Lower lobe of right lung (tissue), 2 donors: ENCODE measurements around the gene CXCL10. TPM values are rescaled to one million over a fixed set of nuclear protein-coding genes. Genes with fewer than 3 reads are reported as not detected.
"Not testable (repeated sequence)": the region's sequence is repeated elsewhere in the genome, so short reads cannot be mapped to it uniquely, and the experiment has no call there.

Experiments
- ATAC-seq, 2 donors: fragments of 200-7000 bp; cut with Tn5 transposase; one replicate each; pipeline ENCODE4 v1.9.1; 2020 to 2022; ENCODE audit warnings: mild to moderate bottlenecking in 2 of 2, moderate library complexity in 2 of 2
- DNase-seq: peaks from one replicate; pipeline ENCODE4 v3.0.0-alpha.2; 2020
- H3K27ac ChIP-seq: fragments of 200-600 bp; one replicate; pipeline ENCODE4 v1.8.0; 2022
- H3K27me3 ChIP-seq: fragments of 200-600 bp; one replicate; pipeline ENCODE4 v1.8.0; 2022; ENCODE audit warnings: low read depth
- H3K36me3 ChIP-seq: fragments of 200-600 bp; one replicate; pipeline ENCODE4 v1.8.0; 2022; ENCODE audit warnings: mild to moderate bottlenecking
- H3K4me1 ChIP-seq: fragments of 200-600 bp; one replicate; pipeline ENCODE4 v1.8.0; 2022
- H3K4me3 ChIP-seq: fragments of 200-600 bp; one replicate; pipeline ENCODE4 v1.8.0; 2022; ENCODE audit warnings: mild to moderate bottlenecking
- H3K9me3 ChIP-seq: fragments of 200-600 bp; one replicate; pipeline ENCODE4 v1.8.0; 2022
- CTCF ChIP-seq: fragments of 200-600 bp; IDR thresholded peaks from one replicate; pipeline ENCODE4 v1.8.0; 2022; ENCODE audit warnings: antibody characterized with exemption, mild to moderate bottlenecking
- intact Hi-C: fragments of 100-400 bp; cut with DNase I; formaldehyde crosslinking; loops from one replicate; pipeline ENCODE4 v1.11.0; 2022
- total RNA-seq: library from RNA; stranded (reverse); fragmentation: NEBNext Ultra II Directional; extraction: Animal tissue kit (Norgen Biotek cat#: 25700); gene quantifications from one replicate; pipeline ENCODE4 v1.2.1, GENCODE V29; 2021
- donor health status: DM: no; HTN: yes; CAD: no; lungs with severe emphysema.

CXCL10 gene
- total RNA-seq, 1 donor from 2014 or later, result 3.3 TPM

GRCh38 chr4:76001700-76002099, 21.6 kb downstream of the CXCL10 start:
- H3K36me3 ChIP-seq, result no peaks in the 10 kb centered on the region
- intact Hi-C loops, result no loop called here
- no peak for TF ChIP-seq CTCF
- no peak overlapping the region for H3K4me3 ChIP-seq
- no peak for ATAC-seq
- H3K9me3 ChIP-seq, result no peaks in the 10 kb centered on the region
- H3K27ac ChIP-seq, result no peak overlapping the region
- H3K4me1 ChIP-seq, result no peaks in the 10 kb centered on the region
- no peaks in the 10 kb centered on the region for H3K27me3 ChIP-seq
- no peak for DNase-seq

GRCh38 chr4:76000279-76000678, 23.0 kb downstream of the CXCL10 start:
- Histone ChIP-seq H3K27ac (no peak overlapping the region), H3K9me3 (no peaks in the 10 kb centered on the region), H3K27me3 (no peaks in the 10 kb centered on the region), H3K4me1 (no peaks in the 10 kb centered on the region), H3K4me3 (no peak overlapping the region), H3K36me3 (no peaks in the 10 kb centered on the region)
- DNase-seq, result no peak
- no peak for TF ChIP-seq CTCF
- no peak for ATAC-seq
- intact Hi-C loops, result no loop called here

- not testable (repeated sequence) for H3K27me3 ChIP-seq, H3K36me3 ChIP-seq, DNase-seq, ATAC-seq, H3K4me1 ChIP-seq, H3K9me3 ChIP-seq, H3K4me3 ChIP-seq, H3K27ac ChIP-seq
- intact Hi-C loops, result loop anchor here (10.0 kb wide), 1 partner anchor 66 kb away; no protein-coding TSS in a partner anchor
Observed at GRCh38 chr4:75998525-75999147, 24.7 kb downstream of the CXCL10 start.

- Histone ChIP-seq H3K4me1 (no peaks in the 10 kb centered on the region), H3K9me3 (no peaks in the 10 kb centered on the region), H3K27me3 (no peaks in the 10 kb centered on the region), H3K36me3 (no peaks in the 10 kb centered on the region), H3K27ac (no peak overlapping the region), H3K4me3 (no peak overlapping the region)
- intact Hi-C loops, result loop anchor here (10.0 kb wide), 1 partner anchor 67 kb away; no protein-coding TSS in a partner anchor
- no peak for TF ChIP-seq CTCF
- DNase-seq (no peak), ATAC-seq (no peak)
Observed at GRCh38 chr4:75997946-75998345, 25.4 kb downstream of the CXCL10 start.

GRCh38 chr4:75997081-75997480, 26.2 kb downstream of the CXCL10 start:
- DNase-seq (no peak), ATAC-seq (no peak)
- Histone ChIP-seq H3K36me3 (no peaks in the 10 kb centered on the region), H3K27me3 (no peaks in the 10 kb centered on the region), H3K4me1 (no peaks in the 10 kb centered on the region), H3K4me3 (no peak overlapping the region), H3K27ac (no peak overlapping the region), H3K9me3 (no peaks in the 10 kb centered on the region)
- intact Hi-C loops, result loop anchor here (10.0 kb wide), 1 partner anchor 68 kb away; no protein-coding TSS in a partner anchor
- no peak for TF ChIP-seq CTCF

GRCh38 chr4:75995727-75996126, 27.6 kb downstream of the CXCL10 start:
- no peak overlapping the region for H3K27ac ChIP-seq
- H3K27me3 ChIP-seq, result no peaks in the 10 kb centered on the region
- TF ChIP-seq CTCF, result peak; percentile 66
- no peak overlapping the region for H3K4me3 ChIP-seq
- no peaks in the 10 kb centered on the region for H3K9me3 ChIP-seq
- ATAC-seq (peak in 1 of 2 donors; percentile 48), DNase-seq (no peak)
- intact Hi-C loops, result loop anchor here (10.0 kb wide), 1 partner anchor 69 kb away; no protein-coding TSS in a partner anchor
- no peaks in the 10 kb centered on the region for H3K36me3 ChIP-seq
- peaks cover 4% of the 10 kb centered on the region for H3K4me1 ChIP-seq
